Stomach (tissue), 9 donors: ENCODE measurements around the gene SAMM50. TPM values are rescaled to one million over a fixed set of nuclear protein-coding genes. Genes with fewer than 3 reads are reported as not detected.

Source experiments
- DNase-seq, 2 donors: peaks; one replicate each; pipeline versions ENCODE4 v3.0.0 to v3.0.0-alpha.2; 2013 to 2019
- H3K27ac ChIP-seq, 5 donors: fragments of 200-600 bp in 4 of 5; sonication (generic) in 4 of 5; one replicate each; pipeline ENCODE4 v1.5.1; 2013 to 2019; ENCODE audit warnings: mild to moderate bottlenecking in 1 of 5, moderate library complexity in 1 of 5
- H3K27me3 ChIP-seq, 3 donors: fragments of 200-600 bp; sonication (generic); one replicate each; pipeline ENCODE4 v1.5.1; 2017 to 2019; ENCODE audit warnings: mixed run types in 1 of 3
- H3K36me3 ChIP-seq, 4 donors: fragments of 200-600 bp; sonication (generic); 1 replicate in 3 of 4; 2 replicates in 1 of 4; pipeline ENCODE4 v1.5.1; 2016 to 2019
- H3K4me1 ChIP-seq, 4 donors: fragments of 200-600 bp; sonication (generic); one replicate each; pipeline ENCODE4 v1.5.1; 2016 to 2019
- H3K4me3 ChIP-seq, 4 donors: fragments of 200-600 bp; sonication (generic) in 3 of 4; one replicate each; pipeline ENCODE4 v1.5.1; 2016 to 2019; ENCODE audit warnings: mild to moderate bottlenecking in 1 of 4
- H3K9me3 ChIP-seq, 4 donors: fragments of 200-600 bp; sonication (generic); one replicate each; pipeline ENCODE4 v1.5.1; 2016 to 2019
- EP300 ChIP-seq: sonication (generic); formaldehyde crosslinking; IDR thresholded peaks from one replicate; pipeline ENCODE4 v1.6.1; 2017; ENCODE audit warnings: antibody characterized with exemption
- POLR2A ChIP-seq, 4 donors: fragments of 450-650 bp; IDR thresholded peaks; one replicate each; pipeline ENCODE4 v1.6.1; 2016; ENCODE audit warnings: antibody characterized with exemption in 4 of 4, control low read depth in 2 of 4, mild to moderate bottlenecking in 1 of 4, moderate library complexity in 1 of 4
- POLR2AphosphoS5 ChIP-seq, 3 donors: sonication (generic); formaldehyde crosslinking; IDR thresholded peaks; one replicate each; pipeline ENCODE4 v1.6.1; 2016; ENCODE audit warnings: antibody characterized with exemption in 3 of 3
- WGBS, 5 donors: extraction: QIAGEN DNeasy Blood & Tissue Kit in 3 of 5; methylation state at CpG; one replicate each; pipeline versions ENCODE4 v1.1.5 to v1.1.7; 2013 to 2018; 5-methylcytosine and 5-hydroxymethylcytosine counted together
- intact Hi-C: fragments of 100-400 bp; cut with DNase I; formaldehyde crosslinking; loops from one replicate; pipeline ENCODE4 v1.15.1; 2023; ENCODE audit warnings: low total_unique reads
- polyA plus RNA-seq, 3 donors: library from polyadenylated mRNA; stranded (reverse); fragments of 200-250 nt; gene quantifications; one replicate each; pipeline ENCODE4 v1.2.3, GENCODE V29; 2013
- total RNA-seq, 5 donors: library from RNA; depleted of rRNA; stranded (reverse); fragments of >200 nt; gene quantifications; one replicate each; pipeline versions ENCODE4 v1.1.0 to v1.2.3, GENCODE V29; 2014 to 2016
- TF ChIP-seq, protein P1 (sequence below), 7 experiments: fragments of 450-650 bp in 4 of 7; fragments of 200-600 bp in 3 of 7; sonication (generic) in 3 of 7; IDR thresholded peaks; one replicate each; pipeline ENCODE4 v1.5.1; 2016 to 2019; ENCODE audit warnings: antibody characterized with exemption in 7 of 7, control low read depth in 2 of 7, mild to moderate bottlenecking in 1 of 7
- donor health status: healthy with polysubstance abuse.
- donor health status: Bipolar disorder and iron deficiency.
- donor health status: healthy.

The SAMM50 gene
- total and polyA plus RNA-seq, 8 donors = 18.7 to 54.7 (median 33.3) TPM

DNA sequence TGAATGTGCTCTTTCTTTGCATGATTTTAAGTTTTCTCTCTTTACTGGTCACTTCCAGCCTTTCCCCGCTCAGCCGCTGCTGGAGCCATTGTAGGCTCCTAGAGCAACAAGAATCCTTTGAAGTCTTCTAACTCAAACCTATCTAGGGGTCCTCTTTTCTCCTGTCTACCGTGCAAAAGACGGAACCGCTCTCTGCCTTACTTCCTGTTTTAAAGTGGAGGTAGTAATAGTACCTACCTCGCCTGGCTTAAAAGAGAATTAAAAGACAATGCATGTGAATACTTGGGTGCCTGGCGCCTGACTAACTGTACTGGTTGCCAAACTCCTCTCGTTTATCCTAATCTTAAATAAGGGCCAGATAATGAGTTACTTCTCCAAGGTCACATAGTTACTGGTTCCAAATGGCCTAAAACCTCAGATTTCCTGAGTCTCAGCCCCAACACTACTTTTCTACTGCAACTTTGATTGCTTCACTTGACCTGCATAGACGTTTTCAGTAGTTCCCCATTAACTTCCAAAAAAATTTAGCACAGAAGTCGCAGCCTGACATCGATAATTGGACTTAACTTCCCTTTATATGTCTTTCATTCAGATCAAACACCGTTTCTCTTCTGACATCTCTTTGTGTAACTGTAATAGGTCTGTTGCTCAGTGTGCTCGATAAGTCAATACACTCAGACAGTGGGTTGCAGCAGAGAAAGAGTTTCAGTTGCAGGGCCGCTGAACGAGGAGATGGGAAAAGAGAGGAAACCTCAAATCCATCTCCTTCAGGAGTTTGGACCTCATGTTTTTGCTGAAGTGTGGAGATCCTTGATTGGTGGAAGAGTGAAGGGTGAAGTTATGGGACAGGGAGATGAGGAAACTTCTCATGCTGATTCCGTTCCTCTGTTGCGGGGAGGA lies 891 bp downstream of the SAMM50 start:
- Histone ChIP-seq H3K27me3 (peaks cover 0 to 6% (median 0%) of the 10 kb centered on the region in 3 donors), H3K36me3 (peaks cover 0 to 6% (median 0%) of the 10 kb centered on the region in 4 donors), H3K27ac (peak overlapping the region; percentile 79 to 92 (median 89)), H3K4me1 (peaks cover 29 to 35% (median 34%) of the 10 kb centered on the region in 4 donors), H3K4me3 (peak overlapping the region; percentile 73 to 98 (median 84)), H3K9me3 (no peaks in the 10 kb centered on the region)
- 35 to 41% (median 38%) methylated on average over 17 of the region's 17 CpGs for WGBS, 5 donors
- intact Hi-C loops = no loop called here
- TF ChIP-seq, protein P1, sequence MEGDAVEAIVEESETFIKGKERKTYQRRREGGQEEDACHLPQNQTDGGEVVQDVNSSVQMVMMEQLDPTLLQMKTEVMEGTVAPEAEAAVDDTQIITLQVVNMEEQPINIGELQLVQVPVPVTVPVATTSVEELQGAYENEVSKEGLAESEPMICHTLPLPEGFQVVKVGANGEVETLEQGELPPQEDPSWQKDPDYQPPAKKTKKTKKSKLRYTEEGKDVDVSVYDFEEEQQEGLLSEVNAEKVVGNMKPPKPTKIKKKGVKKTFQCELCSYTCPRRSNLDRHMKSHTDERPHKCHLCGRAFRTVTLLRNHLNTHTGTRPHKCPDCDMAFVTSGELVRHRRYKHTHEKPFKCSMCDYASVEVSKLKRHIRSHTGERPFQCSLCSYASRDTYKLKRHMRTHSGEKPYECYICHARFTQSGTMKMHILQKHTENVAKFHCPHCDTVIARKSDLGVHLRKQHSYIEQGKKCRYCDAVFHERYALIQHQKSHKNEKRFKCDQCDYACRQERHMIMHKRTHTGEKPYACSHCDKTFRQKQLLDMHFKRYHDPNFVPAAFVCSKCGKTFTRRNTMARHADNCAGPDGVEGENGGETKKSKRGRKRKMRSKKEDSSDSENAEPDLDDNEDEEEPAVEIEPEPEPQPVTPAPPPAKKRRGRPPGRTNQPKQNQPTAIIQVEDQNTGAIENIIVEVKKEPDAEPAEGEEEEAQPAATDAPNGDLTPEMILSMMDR (IDR thresholded peaks at IDR 0.05) = no peak
- TF ChIP-seq POLR2A (IDR thresholded peaks at IDR 0.05) (no peak), EP300 (no peak), POLR2AphosphoS5 (IDR thresholded peaks at IDR 0.05) (no peak)
- no peak for DNase-seq

DNA sequence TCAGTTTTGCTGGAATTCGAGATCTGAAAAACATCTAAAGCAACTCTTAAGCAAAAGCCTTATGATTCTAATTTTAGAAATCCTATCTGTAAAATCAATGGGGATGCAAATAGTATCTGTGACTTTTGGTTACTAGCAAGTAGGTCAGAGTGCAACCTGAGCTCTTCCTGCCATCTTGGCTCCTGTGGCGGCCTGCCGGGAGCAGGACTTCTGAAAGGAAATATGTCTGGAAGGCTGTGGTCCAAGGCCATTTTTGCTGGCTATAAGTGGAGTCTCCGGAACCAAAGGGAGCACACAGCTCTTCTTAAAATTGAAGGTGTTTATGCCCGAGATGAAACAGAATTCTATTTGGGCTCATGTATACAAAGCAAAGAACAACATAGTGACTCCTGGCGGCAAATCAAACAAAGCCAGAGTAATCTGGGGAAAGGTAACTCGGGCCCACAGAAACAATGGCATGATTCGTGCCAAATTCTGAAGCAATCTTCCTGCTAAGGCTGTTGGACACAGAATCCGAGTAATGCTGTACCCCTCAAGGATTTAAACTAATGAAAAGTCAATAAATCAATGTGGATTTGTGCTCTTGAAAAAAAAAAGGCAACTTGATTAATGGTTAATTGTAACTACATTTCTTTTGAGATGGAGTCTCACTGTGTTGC lies 1.7 kb downstream of the SAMM50 start:
- Histone ChIP-seq H3K27me3 (peaks cover 0 to 5% (median 0%) of the 10 kb centered on the region in 3 donors), H3K4me1 (peaks cover 29 to 35% (median 34%) of the 10 kb centered on the region in 4 donors), H3K4me3 (peak overlapping the region in 2 of 4 donors; percentile 73 to 98), H3K9me3 (no peaks in the 10 kb centered on the region), H3K27ac (peak overlapping the region in 3 of 5 donors; percentile 18 to 91 (median 27)), H3K36me3 (peaks cover 0 to 6% (median 0%) of the 10 kb centered on the region in 4 donors)
- WGBS, 5 donors = 38 to 60% (median 48%) methylated on average over 9 of the region's 9 CpGs
- TF ChIP-seq POLR2AphosphoS5 (IDR thresholded peaks at IDR 0.05) (no peak), EP300 (no peak), POLR2A (IDR thresholded peaks at IDR 0.05) (no peak)
- TF ChIP-seq, protein P1 (IDR thresholded peaks at IDR 0.05) = no peak
- intact Hi-C loops = no loop called here
- no peak for DNase-seq

DNA sequence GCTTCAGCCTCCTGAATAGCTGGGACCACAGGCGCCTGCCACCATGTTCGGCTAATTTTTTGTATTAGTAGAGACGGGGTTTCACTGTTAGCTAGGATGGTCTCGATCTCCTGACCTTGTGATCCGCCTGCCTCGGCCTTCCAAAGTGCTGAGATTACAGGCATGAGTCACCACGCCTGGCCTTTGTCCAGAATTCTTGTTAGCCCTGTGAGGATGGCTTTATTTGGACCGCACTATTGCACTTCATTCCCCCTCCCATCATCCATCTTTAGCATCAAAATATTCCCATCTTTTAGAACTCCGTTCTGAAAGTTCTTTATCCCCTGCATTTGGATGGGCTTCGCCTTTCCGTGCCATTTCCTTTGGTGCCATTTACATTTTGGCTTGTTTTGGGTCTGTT lies 2.6 kb downstream of the SAMM50 start:
- Histone ChIP-seq H3K4me3 (no peak overlapping the region), H3K36me3 (peaks cover 0 to 6% (median under 1%) of the 10 kb centered on the region in 4 donors), H3K27me3 (no peaks in the 10 kb centered on the region), H3K4me1 (peaks cover 29 to 35% (median 34%) of the 10 kb centered on the region in 4 donors), H3K9me3 (no peaks in the 10 kb centered on the region), H3K27ac (peak overlapping the region in 2 of 5 donors; percentile 27 to 91)
- 70 to 80% (median 76%) methylated on average over 11 of the region's 11 CpGs for WGBS, 5 donors
- TF ChIP-seq, protein P1 (IDR thresholded peaks at IDR 0.05) = no peak
- TF ChIP-seq POLR2A (IDR thresholded peaks at IDR 0.05) = no peak
- no peak for TF ChIP-seq POLR2AphosphoS5 (IDR thresholded peaks at IDR 0.05)
- TF ChIP-seq EP300 = no peak
- no peak for DNase-seq
- intact Hi-C loops = no loop called here

DNA sequence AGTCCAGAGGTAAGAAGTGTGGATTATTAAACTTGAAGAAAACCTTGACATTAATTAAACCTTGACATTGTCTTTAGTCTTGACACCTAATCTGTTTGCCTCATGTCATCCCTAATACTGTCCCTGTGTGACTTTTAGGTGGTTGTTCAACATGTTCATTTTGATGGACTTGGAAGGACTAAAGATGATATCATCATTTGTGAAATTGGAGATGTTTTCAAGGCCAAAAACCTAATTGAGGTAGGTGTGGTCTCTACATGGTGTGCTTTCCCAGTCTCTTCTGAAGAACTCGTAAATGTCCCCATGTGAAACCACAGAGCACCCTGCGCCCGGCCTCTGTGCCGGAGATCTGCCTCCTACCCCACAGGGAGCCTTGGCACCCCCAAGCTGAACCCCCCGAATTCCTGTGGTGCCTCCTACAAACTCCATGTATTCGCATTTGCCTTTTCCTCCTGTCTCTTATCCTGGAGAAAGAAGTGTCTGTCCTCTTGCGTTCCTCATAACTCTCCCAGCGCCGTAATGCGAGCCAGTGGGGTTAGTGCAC lies 9.1 kb downstream of the SAMM50 start:
- Histone ChIP-seq H3K36me3 (peaks cover 44 to 71% (median 65%) of the 10 kb centered on the region in 4 donors), H3K9me3 (no peaks in the 10 kb centered on the region), H3K4me3 (no peak overlapping the region), H3K27ac (no peak overlapping the region), H3K4me1 (no peaks in the 10 kb centered on the region), H3K27me3 (no peaks in the 10 kb centered on the region)
- 95 to 98% (median 97%) methylated on average over 10 of the region's 10 CpGs for WGBS, 5 donors
- no peak for DNase-seq
- TF ChIP-seq EP300 = no peak
- no peak for TF ChIP-seq POLR2A (IDR thresholded peaks at IDR 0.05)
- TF ChIP-seq, protein P1 (IDR thresholded peaks at IDR 0.05) = no peak
- TF ChIP-seq POLR2AphosphoS5 (IDR thresholded peaks at IDR 0.05) = no peak
- intact Hi-C loops = no loop called here
